Ishikawa (cell line): ENCODE data around the gene SCN9A.

Source experiments
- CEBPB ChIP-seq: IDR thresholded peaks from 2 replicates; pipeline ENCODE4 v1.6.1; 2012
- CREB1 ChIP-seq: IDR thresholded peaks from 2 replicates; pipeline ENCODE4 v1.6.1; 2012; ENCODE audit warnings: low read depth
- EGR1 ChIP-seq: IDR thresholded peaks from 2 replicates; pipeline ENCODE4 v1.6.1; 2012
- EP300 ChIP-seq: IDR thresholded peaks from 2 replicates; pipeline ENCODE4 v1.6.1; 2012; ENCODE audit warnings: borderline replicate concordance
- FOXM1 ChIP-seq: IDR thresholded peaks from 2 replicates; pipeline ENCODE4 v1.6.1; 2012; ENCODE audit warnings: low read depth, borderline replicate concordance
- NFIC ChIP-seq: IDR thresholded peaks from 2 replicates; pipeline ENCODE4 v1.6.1; 2012
- RAD21 ChIP-seq: IDR thresholded peaks from 2 replicates; pipeline ENCODE4 v1.6.1; 2012; ENCODE audit warnings: low read depth
- TAF1 ChIP-seq: IDR thresholded peaks from 2 replicates; pipeline ENCODE4 v1.6.1; 2012; ENCODE audit warnings: low read depth, mild to moderate bottlenecking
- TCF12 ChIP-seq: IDR thresholded peaks from 2 replicates; pipeline ENCODE4 v1.6.1; 2012; ENCODE audit warnings: low read depth
- TEAD4 ChIP-seq: IDR thresholded peaks from 2 replicates; pipeline ENCODE4 v1.6.1; 2012
- USF1 ChIP-seq: IDR thresholded peaks from 2 replicates; pipeline ENCODE4 v1.6.1; 2012
- YY1 ChIP-seq: IDR thresholded peaks from 2 replicates; pipeline ENCODE4 v1.6.1; 2012; ENCODE audit warnings: low read depth
- ZBTB7A ChIP-seq: IDR thresholded peaks from 2 replicates; pipeline ENCODE4 v1.6.1; 2012; ENCODE audit warnings: low read depth
- TF ChIP-seq, protein P1 (sequence below): IDR thresholded peaks from 2 replicates; pipeline ENCODE4 v1.6.1; 2012
- TF ChIP-seq, protein P2 (sequence below): IDR thresholded peaks from 2 replicates; pipeline ENCODE4 v1.6.1; 2012; ENCODE audit warnings: low read depth, mild to moderate bottlenecking

Gene SCN9A

GRCh38 chr2:166375736-166376487 is at the start of gene SCN9A:
Gene SCN9A, minus strand, starts transcription at chr2:166375944. Its CDS starts 64,188 bp downstream, at chr2:166311756.
- TF ChIP-seq RAD21 (0 out of 2 replicates have a peak, but pooled peaks have one; percentile 5), CEBPB (no peak), EGR1 (no peak), TCF12 (peak; percentile 16; the same call in 1 of the 2 replicates), ZBTB7A (peak; percentile 47; the same call in 1 of the 2 replicates), YY1 (no peak), TAF1 (no peak)
- TF ChIP-seq, protein P1, sequence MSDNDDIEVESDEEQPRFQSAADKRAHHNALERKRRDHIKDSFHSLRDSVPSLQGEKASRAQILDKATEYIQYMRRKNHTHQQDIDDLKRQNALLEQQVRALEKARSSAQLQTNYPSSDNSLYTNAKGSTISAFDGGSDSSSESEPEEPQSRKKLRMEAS = peak; percentile 6; the same call in 1 of the 2 replicates
- TF ChIP-seq, protein P2, sequence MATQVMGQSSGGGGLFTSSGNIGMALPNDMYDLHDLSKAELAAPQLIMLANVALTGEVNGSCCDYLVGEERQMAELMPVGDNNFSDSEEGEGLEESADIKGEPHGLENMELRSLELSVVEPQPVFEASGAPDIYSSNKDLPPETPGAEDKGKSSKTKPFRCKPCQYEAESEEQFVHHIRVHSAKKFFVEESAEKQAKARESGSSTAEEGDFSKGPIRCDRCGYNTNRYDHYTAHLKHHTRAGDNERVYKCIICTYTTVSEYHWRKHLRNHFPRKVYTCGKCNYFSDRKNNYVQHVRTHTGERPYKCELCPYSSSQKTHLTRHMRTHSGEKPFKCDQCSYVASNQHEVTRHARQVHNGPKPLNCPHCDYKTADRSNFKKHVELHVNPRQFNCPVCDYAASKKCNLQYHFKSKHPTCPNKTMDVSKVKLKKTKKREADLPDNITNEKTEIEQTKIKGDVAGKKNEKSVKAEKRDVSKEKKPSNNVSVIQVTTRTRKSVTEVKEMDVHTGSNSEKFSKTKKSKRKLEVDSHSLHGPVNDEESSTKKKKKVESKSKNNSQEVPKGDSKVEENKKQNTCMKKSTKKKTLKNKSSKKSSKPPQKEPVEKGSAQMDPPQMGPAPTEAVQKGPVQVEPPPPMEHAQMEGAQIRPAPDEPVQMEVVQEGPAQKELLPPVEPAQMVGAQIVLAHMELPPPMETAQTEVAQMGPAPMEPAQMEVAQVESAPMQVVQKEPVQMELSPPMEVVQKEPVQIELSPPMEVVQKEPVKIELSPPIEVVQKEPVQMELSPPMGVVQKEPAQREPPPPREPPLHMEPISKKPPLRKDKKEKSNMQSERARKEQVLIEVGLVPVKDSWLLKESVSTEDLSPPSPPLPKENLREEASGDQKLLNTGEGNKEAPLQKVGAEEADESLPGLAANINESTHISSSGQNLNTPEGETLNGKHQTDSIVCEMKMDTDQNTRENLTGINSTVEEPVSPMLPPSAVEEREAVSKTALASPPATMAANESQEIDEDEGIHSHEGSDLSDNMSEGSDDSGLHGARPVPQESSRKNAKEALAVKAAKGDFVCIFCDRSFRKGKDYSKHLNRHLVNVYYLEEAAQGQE = no peak

GRCh38 chr2:166424841-166425240 is 49.1 kb upstream of the SCN9A start:
- TF ChIP-seq TEAD4 = no peak
- no peak for TF ChIP-seq CREB1
- TF ChIP-seq NFIC = no peak
- no peak for TF ChIP-seq RAD21
- no peak for TF ChIP-seq ZBTB7A
- no peak for TF ChIP-seq EGR1
- TF ChIP-seq YY1 = no peak
- TF ChIP-seq, protein P1 = no peak
- no peak for TF ChIP-seq USF1
- TF ChIP-seq, protein P2 = no peak
- no peak for TF ChIP-seq FOXM1
- TF ChIP-seq CEBPB = no peak
- TF ChIP-seq TCF12 = no peak
- TF ChIP-seq TAF1 = no peak
- TF ChIP-seq EP300 = no peak

DNA sequence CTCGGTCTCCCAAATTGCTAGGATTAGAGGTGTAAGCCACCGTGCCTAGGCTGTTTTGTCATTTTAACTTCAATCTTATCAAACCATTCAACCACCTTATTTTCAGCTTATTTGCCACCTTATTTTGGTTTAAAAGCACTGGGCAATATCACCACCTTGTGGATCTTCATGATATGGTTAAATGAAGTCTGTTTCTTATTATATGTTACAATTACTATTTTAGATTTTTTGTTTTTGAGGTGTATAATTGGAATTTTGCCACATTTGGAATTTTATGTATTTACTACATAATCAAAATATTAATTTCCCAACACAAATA is 43.8 kb upstream of the SCN9A start:
- TF ChIP-seq RAD21 = peak; percentile 50
- TF ChIP-seq TAF1 = no peak

GRCh38 chr2:166418853-166419615 is 43.3 kb upstream of the SCN9A start:
- TF ChIP-seq TAF1 (no peak), TEAD4 (no peak), EGR1 (no peak), NFIC (no peak), EP300 (no peak), USF1 (no peak), ZBTB7A (no peak)

DNA sequence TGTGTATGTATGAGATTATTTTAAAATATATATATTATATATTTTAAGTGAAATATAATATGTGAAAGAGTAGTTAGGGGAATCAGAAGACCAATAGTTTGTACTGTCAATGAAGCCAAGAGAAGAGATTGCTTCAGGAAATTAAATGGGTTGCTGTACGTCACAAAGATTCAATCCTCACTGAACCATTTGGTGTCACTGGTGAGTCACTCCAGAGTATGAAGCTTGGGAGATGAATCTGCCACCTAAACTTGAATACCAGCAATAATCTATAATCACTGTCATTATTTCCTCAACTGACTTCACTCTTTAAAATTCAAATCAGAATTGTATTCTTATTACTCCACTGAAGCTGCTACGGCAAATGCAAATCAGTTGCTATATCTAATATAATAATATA is 41.9 kb upstream of the SCN9A start:
- TF ChIP-seq, protein P2 = no peak
- peak; percentile 31 for TF ChIP-seq RAD21
